ENCODE results near the gene FFAR3. TPM values are rescaled to one million over a fixed set of nuclear protein-coding genes. Genes with fewer than 3 reads are reported as not detected.

FFAR3 gene
- total RNA-seq, 2 experiments from 2014 or later, result not detected

DNA sequence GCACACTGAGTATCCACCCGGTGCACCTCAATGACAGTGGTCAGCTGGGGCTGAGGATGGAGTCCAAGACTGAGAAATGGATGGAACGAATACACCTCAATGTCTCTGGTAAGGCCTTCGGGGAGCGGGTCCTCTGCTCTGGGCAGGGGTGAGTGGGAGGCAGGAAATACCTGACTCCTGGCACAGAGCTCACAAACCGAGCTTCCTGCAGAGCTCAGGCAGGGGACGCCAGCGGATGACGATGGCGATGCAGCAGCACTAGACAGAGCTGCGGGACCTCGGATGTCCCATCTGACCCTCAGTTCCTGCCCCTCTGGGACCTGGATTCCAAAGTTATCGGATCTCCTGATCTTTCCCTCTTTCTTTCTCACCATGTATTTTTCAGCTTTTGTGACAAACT lies 25.4 kb upstream of the FFAR3 start:
- ATAC-seq (ENCODE audit: poor library complexity) (peak; percentile 90), DNase-seq (peak in 9 of 14 experiments; percentile 19 to 56 (median 33))
- Histone ChIP-seq H3K4me3 (ENCODE audit: low read length) (no peak overlapping the region), H3K9me3 (ENCODE audit: control insufficient read depth in 1 of 2, insufficient read depth in 1 of 2, low read length in 2 of 2) (no peaks in the 10 kb centered on the region), H3K27me3 (ENCODE audit: control insufficient read depth in 1 of 2, insufficient read depth in 2 of 2, low read length in 2 of 2) (no peaks in the 10 kb centered on the region), H3K4me1 (ENCODE audit: insufficient read depth, low read length) (peaks cover 11% of the 10 kb centered on the region), H3K27ac (ENCODE audit: low read depth in 1 of 2, low read length in 2 of 2) (no peak overlapping the region), H3K36me3 (ENCODE audit: insufficient read depth, low read length) (no peaks in the 10 kb centered on the region)
- no peak overlapping the region for H3K4me3 Mint-ChIP-seq
- H3K9me3 Mint-ChIP-seq, result no peaks in the 10 kb centered on the region
- ChIA-PET POLR2A (no interaction called here), CTCF (interaction anchor here (1.4 kb wide), 1 partner anchor 20 kb away, joined by 4 read pairs; no protein-coding TSS in a partner anchor)
- peaks cover 8% of the 10 kb centered on the region for H3K27me3 Mint-ChIP-seq
- H3K27ac Mint-ChIP-seq, result no peak overlapping the region
- peaks cover 8% of the 10 kb centered on the region for H3K4me1 Mint-ChIP-seq (ENCODE audit: low read depth)
- TF ChIP-seq, protein P1, sequence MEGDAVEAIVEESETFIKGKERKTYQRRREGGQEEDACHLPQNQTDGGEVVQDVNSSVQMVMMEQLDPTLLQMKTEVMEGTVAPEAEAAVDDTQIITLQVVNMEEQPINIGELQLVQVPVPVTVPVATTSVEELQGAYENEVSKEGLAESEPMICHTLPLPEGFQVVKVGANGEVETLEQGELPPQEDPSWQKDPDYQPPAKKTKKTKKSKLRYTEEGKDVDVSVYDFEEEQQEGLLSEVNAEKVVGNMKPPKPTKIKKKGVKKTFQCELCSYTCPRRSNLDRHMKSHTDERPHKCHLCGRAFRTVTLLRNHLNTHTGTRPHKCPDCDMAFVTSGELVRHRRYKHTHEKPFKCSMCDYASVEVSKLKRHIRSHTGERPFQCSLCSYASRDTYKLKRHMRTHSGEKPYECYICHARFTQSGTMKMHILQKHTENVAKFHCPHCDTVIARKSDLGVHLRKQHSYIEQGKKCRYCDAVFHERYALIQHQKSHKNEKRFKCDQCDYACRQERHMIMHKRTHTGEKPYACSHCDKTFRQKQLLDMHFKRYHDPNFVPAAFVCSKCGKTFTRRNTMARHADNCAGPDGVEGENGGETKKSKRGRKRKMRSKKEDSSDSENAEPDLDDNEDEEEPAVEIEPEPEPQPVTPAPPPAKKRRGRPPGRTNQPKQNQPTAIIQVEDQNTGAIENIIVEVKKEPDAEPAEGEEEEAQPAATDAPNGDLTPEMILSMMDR (IDR thresholded peaks at IDR 0.05), result no peak
- intact Hi-C loops (cut with DNase I, micrococcal nuclease), result no loop called here
- no peaks in the 10 kb centered on the region for H3K36me3 Mint-ChIP-seq (ENCODE audit: low read depth)

DNA sequence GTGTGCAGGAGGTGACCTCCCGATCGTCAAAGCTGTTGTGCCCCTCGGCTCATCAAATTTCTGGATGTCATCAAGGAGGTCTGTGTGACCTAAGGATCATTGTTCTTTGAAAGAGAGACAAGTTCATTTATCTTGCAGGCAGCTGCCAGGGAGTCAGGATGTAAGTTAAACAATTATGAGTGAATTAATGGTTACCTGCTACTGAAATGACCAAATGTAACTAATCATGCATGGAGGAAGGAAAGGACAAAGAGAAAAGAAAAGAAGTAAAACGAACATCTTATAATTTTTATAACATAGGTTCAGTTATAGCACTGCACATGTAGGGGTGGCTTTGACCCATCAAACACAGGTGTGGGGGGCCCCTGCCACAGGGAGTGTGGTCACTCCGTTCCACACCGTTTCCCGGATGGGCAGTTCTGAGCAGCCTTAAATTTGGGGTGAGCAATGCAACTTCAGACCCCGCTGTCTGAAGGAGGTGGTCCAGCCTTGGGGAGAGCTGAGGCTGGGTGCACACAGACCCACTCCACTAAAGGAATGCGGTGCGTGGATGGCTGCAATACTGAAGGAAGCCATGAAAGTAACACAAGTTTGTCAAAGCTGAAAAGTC lies 24.0 kb upstream of the FFAR3 start:
- Mint-ChIP-seq H3K27me3 (peaks cover 8% of the 10 kb centered on the region), H3K4me1 (ENCODE audit: low read depth) (peaks cover 8% of the 10 kb centered on the region), H3K4me3 (no peak overlapping the region), H3K36me3 (ENCODE audit: low read depth) (no peaks in the 10 kb centered on the region), H3K27ac (no peak overlapping the region), H3K9me3 (no peaks in the 10 kb centered on the region)
- POLR2A ChIA-PET, result no interaction called here
- CTCF ChIA-PET, result no interaction called here
- H3K27me3 ChIP-seq (ENCODE audit: control insufficient read depth in 1 of 2, insufficient read depth in 2 of 2, low read length in 2 of 2), result no peaks in the 10 kb centered on the region
- TF ChIP-seq, protein P1 (IDR thresholded peaks at IDR 0.05), result no peak
- H3K4me1 ChIP-seq (ENCODE audit: insufficient read depth, low read length), result peaks cover 11% of the 10 kb centered on the region
- intact Hi-C loops (cut with DNase I, micrococcal nuclease), result no loop called here
- no peaks in the 10 kb centered on the region for H3K36me3 ChIP-seq (ENCODE audit: insufficient read depth, low read length)
- H3K27ac ChIP-seq (ENCODE audit: low read depth in 1 of 2, low read length in 2 of 2), result no peak overlapping the region
- no peak for ATAC-seq (ENCODE audit: poor library complexity)
- no peak overlapping the region for H3K4me3 ChIP-seq (ENCODE audit: low read length)
- no peaks in the 10 kb centered on the region for H3K9me3 ChIP-seq (ENCODE audit: control insufficient read depth in 1 of 2, insufficient read depth in 1 of 2, low read length in 2 of 2)
- DNase-seq, result no peak

DNA sequence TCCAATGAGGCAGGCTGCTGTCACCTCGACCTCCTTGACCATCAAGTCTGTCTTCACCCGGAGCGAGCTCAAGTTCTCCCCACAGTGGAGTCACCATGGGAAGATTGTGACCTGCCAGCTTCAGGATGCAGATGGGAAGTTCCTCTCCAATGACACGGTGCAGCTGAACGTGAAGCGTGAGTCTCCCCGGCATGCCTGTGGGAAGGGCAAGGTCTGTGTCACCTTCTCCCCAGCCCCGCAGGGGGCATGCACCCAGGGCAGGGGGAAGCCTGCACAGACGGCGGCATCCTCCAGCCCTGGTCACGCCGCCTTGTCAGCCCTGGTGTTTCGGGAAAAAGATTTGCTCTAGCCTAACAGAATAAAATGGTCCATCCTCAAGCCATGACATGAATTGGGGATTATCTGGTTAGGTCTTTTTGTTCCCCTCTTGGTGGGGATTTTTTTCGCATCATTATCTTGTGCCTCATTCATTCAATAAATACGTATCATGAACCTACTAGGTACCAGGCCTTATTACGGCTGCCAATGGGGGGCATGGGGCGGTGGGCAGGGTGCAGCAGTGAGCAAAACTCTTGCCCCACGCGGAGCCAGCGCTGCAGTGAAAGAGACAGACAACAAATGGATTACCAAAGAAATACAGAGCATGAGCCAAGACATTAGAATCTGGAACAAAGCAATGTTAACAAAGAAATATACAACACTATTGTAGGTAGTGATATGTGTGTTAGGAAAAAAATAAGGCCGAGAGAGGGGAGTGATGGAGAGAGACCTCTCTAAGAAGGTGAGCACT lies 21.9 kb upstream of the FFAR3 start:
- H3K4me1 ChIP-seq (ENCODE audit: insufficient read depth, low read length), result peaks cover 11% of the 10 kb centered on the region
- POLR2A ChIA-PET, result no interaction called here
- TF ChIP-seq, protein P1 (IDR thresholded peaks at IDR 0.05), result no peak
- Mint-ChIP-seq H3K4me1 (ENCODE audit: low read depth) (peaks cover 8% of the 10 kb centered on the region), H3K27ac (no peak overlapping the region), H3K27me3 (peaks cover 4% of the 10 kb centered on the region), H3K36me3 (ENCODE audit: low read depth) (no peaks in the 10 kb centered on the region), H3K9me3 (no peaks in the 10 kb centered on the region), H3K4me3 (no peak overlapping the region)
- ATAC-seq (ENCODE audit: poor library complexity) (no peak), DNase-seq (no peak)
- no peaks in the 10 kb centered on the region for H3K9me3 ChIP-seq (ENCODE audit: control insufficient read depth in 1 of 2, insufficient read depth in 1 of 2, low read length in 2 of 2)
- H3K4me3 ChIP-seq (ENCODE audit: low read length), result no peak overlapping the region
- H3K27me3 ChIP-seq (ENCODE audit: control insufficient read depth in 1 of 2, insufficient read depth in 2 of 2, low read length in 2 of 2), result no peaks in the 10 kb centered on the region
- no peak overlapping the region for H3K27ac ChIP-seq (ENCODE audit: low read depth in 1 of 2, low read length in 2 of 2)
- intact Hi-C loops (cut with DNase I, micrococcal nuclease), result no loop called here
- CTCF ChIA-PET, result interaction anchor here (0.5 kb wide), 1 partner anchor 49 kb away, joined by 4 read pairs; no protein-coding TSS in a partner anchor
- no peaks in the 10 kb centered on the region for H3K36me3 ChIP-seq (ENCODE audit: insufficient read depth, low read length)
